Measurements from ENCODE around the gene KLF3.
"Not testable (repeated sequence)": the region's sequence is repeated elsewhere in the genome, so short reads cannot be mapped to it uniquely, and the experiment has no call there.

KLF3 gene

DNA sequence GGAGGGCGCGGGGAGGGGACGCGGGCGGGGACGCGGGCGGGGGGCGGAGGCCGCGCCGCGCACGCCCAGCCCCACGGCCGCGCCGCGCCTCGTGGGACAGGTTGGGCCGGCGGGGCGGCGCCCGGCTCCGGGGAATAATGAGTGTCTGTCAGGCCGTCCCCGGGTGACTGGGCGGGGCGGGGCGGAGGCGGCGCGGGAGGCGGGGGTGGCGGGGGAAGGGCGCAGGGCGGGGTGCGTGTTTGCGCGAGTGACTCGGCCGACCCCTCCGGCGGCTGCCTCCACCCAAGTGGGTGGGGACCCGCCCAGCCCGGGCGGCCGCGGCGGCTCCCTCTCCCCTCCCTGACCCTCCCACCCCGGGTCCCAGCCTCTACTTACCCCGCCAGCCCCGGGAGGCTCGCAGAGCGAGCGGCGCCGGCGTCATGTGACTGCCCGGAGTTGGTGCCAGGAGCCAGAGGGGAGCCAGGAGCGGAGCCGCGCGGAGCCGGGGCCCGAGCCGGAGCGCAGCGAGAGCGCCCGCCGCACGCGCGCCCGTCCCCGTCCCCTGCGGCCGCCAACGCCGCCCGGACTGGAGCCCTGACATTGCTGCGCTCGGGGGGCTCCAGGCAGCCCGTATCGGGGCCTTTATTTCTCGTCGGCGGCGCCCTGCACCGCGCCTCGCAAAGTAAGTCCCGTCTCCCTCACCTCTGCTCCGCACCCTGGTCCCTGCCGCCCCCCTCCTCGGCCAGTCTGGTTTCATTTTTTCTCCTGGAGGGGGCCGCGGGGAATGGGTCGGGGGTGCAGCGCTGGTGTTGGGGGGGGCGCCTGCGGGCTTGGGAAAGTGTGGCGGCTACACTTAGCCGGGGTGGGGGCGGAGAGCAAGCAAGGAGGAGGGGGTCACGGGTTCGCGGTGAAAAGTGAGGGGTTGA, at the start of gene KLF3:
Gene KLF3 (plus strand): TSS at position 399 of the 905 bp plus-strand sequence. CDS start 16,427 bp downstream, outside the sequence.
- H3K4me3 ChIP-seq (ENCODE audit: low read depth, low read length), result peak within 1 kb of the TSS; percentile 69

DNA sequence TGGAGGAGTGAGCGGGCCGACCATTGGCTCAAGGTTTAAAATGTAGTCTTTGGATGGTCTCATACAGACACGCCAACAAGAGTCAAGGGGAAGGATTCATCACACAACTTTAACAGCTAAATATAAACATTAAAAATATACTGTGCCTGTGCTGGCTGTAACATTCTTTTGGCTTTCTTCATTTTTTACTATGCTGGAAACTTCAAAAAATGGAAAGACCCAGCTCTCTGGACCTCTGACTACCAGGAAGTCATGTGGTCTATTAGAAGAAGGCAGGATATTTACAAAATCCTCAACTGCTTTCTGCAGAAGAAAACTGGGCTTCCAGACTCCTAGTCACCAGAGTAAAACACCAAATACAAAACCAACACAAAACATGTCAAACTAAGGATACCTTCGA, 49.8 kb upstream of the KLF3 start:
- H3K4me3 ChIP-seq (ENCODE audit: low read depth, low read length), result no peak overlapping the region

DNA sequence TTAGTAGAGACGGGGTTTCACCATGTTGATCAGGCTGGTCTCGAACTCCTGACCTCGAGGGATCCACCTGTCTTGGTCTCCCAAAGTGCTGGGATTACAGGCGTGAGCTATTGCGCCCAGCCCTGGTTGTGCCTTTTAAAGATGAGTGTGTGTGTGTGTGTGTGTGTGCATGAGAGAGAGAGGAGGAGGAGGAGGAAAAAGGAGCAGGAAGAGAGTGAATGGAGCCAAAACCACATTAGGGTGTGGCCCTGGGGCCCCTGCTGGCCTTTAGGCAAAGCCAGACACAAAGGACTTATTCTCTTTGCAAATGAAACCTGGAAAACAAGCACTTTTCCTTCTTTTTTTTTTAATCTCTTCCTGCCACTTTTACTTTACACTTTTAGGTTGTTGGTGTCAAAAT, 48.2 kb upstream of the KLF3 start:
- H3K4me3 ChIP-seq (ENCODE audit: low read depth, low read length), result no peak overlapping the region

DNA sequence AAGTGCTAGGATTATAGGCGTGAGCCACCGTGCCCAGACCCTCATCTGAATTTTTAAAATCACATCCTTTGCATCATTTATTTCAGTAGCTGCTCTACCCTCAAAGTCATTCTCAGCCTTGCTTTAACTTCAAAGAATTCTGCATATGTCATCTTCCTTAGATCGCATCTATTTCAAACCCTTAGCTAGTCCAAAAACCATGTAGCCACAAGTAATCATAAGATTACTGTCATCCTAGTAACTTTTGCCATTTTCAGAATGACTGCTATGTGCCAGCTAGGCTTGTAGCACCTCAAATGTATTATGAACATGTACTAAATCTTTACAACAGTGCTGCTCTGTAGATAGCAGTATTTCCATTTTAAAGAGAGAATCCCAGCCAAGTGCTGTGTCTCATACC, 45.5 kb upstream of the KLF3 start:
- no peak overlapping the region for H3K4me3 ChIP-seq (ENCODE audit: low read depth, low read length)

DNA sequence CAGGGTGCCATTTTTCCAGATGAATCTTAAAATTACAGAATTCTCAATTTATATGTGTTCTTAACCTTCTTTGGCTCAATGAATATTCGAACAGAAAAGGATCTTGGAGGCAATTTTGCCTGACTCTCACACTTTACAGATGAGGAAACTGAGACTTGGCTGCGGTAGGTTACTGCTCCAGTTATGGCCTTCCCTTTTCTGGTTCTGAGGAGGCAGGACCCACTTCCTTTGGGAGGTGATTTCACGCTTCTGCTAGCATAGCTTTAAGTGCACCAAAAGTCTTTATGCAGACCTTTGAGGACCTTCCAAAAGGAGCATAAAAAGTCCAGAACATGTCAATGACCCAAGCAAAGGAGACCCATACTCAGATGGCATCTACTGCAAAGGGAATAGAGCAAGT, 44.7 kb upstream of the KLF3 start:
- no peak overlapping the region for H3K4me3 ChIP-seq (ENCODE audit: low read depth, low read length)

DNA sequence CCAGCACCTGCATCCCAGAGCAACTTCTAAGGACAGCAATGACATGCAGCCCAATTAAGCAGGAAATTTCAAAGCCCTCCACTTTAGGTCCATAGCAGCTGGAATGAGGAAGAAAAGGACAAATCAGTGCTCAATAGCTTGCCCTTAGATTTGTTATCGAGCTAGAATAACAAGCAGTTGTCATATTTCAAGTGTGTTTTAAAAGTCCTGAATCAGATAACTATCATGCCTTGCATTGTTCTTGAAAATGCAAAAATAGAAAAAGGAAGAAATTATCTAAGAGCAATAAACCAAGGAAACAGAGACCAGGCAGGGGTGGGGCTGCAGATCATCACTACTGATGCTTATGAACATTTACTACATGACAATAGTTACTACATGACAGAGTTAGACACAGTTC, 43.9 kb upstream of the KLF3 start:
- H3K4me3 ChIP-seq (ENCODE audit: low read depth, low read length), result no peak overlapping the region

DNA sequence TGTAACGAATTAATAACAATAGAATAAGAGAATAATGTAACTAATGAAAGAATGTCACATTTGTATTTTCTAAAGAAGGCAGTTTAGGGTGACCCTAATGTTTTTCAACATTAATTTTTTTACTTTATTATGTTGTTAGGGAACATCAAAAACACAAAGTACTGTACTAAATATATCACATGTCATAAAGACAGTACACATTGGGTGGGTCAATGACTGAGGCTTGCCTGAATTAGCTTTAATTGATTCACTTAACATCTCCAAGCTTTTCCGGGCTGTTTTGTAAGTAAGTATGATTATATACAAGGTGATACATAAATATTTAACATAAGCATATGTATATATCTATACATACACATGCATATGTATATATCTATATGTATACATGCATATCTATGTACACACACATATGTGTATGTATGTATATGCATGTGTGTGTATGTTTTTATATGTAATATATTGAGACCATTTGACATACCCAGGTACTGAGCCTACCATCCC, 43.4 kb upstream of the KLF3 start:
- H3K4me3 ChIP-seq (ENCODE audit: low read depth, low read length), result no peak overlapping the region

DNA sequence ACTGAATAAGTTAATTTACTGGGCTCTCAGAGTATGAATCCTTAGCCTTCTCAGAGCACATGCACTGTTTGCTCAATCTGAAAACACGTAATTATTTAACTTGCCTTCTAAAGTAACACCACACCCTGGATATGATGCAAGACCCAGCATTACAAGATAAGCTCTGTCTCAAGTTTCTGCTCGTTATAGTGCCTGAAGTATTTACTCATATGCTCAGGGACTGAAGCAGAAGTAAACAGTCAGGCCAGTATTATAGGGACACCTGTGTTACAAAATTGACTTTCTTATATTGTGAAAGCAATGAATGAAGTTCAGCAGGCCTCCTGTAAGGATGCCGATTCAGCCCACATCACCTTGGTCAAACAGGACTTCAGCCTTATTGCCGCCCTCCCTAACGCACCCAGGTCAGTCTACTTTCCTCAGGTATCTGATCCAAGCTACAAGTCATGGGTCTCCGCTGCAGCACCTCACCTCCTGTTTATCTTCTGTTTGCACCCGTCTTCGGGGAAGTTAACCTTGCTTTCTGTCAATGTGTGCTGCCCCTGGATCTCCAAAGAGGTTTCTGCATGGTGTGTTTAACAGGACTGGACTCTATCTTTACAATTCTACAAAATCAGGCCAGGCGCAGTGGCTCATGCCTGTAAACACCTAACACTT, 42.8 kb upstream of the KLF3 start:
- no peak overlapping the region for H3K4me3 ChIP-seq (ENCODE audit: low read depth, low read length)

DNA sequence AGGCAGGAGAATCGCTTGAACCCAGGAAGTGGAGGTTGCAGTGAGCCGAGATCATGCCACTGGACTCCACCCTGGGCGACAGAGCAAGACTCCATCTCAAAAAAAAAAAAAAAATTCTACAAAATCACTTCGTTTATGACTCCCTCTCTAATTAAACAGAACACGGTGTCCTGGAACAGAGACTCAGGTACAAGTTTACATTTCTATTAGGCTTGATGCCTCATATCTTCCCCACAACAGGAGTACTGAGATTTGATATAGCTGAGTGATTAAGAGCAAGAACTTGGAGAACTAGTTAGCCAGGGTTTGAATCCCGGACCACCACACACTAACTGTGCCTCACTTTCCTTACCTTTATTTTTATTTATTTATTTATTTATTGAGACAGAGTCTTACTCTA, 42.2 kb upstream of the KLF3 start:
- no peak overlapping the region for H3K4me3 ChIP-seq (ENCODE audit: low read depth, low read length)

DNA sequence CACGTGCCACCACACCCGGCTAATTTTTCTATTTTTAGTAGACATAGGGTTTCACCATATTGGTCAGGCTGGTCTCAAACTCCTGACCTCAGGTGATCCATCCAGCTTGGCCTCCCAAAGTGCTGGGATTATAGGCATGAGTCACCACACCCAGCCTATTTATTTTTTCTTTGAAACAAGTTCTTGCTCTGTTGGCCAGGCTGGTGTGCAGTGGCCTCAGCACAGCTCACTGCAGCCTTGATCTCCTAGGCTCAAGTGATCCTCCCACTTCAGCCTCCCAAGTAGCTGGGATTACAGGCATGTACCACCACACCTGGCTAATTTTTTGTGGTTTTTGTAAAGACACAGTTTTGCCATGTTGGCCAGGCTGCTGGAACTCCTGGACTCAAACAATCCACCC, 41.7 kb upstream of the KLF3 start:
- not testable (repeated sequence) for H3K4me3 ChIP-seq (ENCODE audit: low read depth, low read length)

DNA sequence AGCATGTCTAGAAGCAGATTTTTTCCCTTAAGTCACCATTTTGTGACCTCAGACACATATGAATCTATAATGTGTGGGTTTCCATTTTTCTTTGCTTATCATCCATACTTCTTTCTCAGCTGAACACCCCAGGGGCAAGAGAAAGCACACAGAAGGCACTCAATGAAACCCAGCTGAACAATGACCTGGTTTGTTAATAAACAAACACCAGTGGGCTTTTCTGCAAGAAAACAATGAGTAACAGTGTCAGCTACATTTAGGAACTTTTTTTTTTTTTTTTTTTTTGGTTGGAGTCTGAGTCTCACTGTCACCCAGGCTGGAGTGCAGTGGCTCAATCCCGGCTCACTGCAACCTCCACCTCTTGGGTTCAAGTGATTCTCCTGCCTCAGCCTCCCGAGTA, 40.7 kb upstream of the KLF3 start:
- no peak overlapping the region for H3K4me3 ChIP-seq (ENCODE audit: low read depth, low read length)

DNA sequence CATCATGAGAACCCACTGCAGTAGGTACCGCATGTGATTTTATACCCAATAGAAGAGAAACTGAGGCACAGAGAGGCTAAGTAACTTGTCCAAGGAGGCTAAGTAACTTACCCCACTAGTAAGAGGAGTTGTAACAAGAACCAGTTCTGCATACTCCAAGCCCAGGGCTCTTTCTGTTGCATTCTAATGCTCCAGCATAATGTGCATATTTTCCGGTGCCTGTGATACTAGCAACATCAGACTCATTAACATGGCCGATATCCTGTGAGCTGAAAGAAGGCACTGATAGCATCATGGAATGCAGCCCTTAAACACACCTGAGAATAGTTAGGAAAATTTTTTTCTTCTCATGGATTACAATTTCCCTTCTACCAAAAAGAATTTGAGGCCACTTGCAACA, 39.7 kb upstream of the KLF3 start:
- no peak overlapping the region for H3K4me3 ChIP-seq (ENCODE audit: low read depth, low read length)

DNA sequence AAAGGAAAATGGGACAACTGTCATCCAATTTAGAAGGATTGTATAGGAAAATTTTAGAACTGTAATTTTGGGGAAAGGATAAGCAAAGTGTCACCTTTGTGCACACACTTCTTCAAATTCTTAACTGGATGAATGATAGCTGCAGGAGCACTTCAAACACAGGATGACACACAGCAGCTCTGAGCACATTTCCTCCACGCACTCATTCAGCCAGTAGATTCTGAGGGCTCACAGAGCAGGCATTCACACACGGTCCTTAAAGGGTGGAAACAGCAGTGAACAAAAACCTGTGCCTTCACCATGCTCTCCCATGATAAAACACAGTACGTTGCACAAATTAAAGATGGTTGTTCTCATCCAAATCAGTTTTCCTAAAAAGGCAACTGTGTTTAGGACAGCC, 38.5 kb upstream of the KLF3 start:
- H3K4me3 ChIP-seq (ENCODE audit: low read depth, low read length), result no peak overlapping the region

DNA sequence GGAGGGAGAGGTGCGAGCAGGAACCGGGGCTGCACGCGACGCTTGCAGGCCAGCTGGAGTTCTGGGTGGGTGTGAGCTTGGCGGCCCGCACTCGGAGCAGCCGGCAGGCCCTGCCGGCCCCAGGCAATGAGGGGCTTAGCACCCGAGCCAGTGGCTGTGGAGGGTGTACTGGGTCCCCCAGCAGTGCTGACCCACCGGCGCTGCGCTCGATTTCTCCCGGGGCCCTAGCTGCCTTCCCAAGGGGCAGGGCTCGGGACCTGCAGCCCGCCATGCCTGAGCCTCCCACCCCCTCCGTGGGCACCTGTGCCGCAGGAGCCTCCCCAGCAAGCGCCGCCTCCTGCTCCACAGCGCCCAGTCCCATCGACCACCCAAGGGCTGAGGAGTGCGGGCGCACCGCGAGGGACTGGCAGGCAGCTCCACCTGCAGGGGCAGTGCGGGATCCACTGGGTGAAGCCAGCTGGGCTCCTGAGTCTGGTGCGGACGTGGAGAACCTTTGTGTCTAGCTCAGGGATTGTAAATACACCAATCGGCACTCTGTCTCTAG, 37.0 kb upstream of the KLF3 start:
- not testable (repeated sequence) for H3K4me3 ChIP-seq (ENCODE audit: low read depth, low read length)

DNA sequence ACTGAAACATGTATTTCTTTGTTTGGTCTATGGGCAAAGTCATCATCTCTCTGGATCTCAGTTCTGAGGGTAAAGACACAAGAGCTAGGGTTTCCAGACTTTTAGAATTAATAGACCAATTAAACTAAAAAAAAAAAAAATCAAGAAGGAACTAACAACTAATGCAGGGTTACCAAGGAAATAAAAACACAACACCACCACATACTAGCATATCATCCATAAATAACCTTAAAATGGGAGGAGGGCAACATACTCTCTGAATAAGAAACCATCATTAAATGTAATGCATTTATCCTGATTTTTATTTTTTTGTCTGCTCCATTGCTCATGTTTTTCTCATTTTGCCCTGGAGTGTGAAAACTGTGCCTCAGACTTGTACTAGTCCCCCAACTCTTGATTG, 33.5 kb upstream of the KLF3 start:
- no peak overlapping the region for H3K4me3 ChIP-seq (ENCODE audit: low read depth, low read length)

DNA sequence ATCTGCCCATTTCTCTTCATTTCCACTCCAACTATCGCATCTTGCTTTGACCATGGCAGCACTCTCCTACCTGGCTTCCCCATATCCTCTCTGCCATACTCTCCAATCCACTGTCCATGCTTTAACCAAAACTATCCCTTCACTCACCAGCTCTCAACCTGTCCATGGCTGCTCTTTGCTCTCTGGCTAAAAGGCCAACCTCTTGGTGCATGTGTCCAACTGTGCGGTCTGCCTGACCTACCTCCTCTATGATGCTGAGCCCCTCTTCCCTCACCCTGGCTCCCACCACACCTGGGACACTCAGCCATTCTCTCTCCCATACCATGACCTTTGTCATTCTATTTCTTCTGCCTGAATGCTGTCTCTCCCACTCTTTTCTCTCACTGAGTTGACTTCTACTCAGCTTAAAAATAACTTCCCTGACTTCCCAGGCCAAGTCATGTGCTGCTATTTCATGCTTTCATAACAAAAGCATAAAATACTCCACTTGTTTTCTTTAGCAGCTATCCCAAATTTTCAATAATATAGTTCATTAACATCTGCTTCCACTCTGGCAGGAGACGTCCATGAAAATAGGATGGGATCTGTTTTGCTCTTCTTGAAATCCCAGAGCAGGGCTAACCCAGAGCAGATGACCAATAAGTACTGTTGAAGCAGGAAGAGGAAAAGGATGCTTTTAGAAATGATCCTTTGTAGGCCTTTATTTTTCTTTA, 29.8 kb upstream of the KLF3 start:
- H3K4me3 ChIP-seq (ENCODE audit: low read depth, low read length), result no peak overlapping the region

DNA sequence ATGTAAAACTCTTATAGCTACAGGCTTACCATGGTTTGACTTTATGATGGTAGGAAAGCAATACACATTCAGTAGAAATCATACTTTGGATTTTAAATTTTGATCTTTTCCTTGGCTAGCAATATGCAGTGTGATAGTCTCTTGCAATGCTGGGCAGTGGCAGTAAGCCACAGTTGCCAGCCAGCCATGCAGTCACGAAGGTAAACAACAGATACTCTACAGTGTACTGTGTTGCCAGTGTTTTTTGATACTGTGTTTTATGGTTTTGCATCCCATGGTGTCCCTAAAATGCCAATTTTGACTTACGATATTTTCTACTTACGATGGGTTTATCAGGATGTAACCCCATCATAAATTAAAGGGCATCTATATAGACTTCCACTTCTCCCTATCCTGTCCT, 24.8 kb upstream of the KLF3 start:
- H3K4me3 ChIP-seq (ENCODE audit: low read depth, low read length), result no peak overlapping the region

DNA sequence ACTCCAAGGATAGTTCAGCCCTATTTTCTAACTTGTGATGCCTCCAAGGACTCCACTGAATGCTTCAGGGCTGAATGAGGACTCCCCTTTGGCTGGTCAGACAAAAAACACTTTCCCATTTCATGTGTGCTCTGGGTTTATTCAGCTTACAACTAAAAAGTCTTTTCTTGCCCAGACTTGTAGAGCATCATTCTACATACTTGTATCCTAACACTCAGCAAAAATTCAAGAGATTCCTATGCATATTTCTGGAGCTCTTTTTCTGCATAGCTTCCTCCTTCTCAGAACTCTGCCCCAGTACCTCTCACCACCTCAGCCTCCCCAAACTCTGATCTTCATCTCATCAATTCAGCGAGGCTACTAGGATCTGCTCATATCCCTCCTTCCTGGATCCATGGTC, 22.2 kb upstream of the KLF3 start:
- no peak overlapping the region for H3K4me3 ChIP-seq (ENCODE audit: low read depth, low read length)

DNA sequence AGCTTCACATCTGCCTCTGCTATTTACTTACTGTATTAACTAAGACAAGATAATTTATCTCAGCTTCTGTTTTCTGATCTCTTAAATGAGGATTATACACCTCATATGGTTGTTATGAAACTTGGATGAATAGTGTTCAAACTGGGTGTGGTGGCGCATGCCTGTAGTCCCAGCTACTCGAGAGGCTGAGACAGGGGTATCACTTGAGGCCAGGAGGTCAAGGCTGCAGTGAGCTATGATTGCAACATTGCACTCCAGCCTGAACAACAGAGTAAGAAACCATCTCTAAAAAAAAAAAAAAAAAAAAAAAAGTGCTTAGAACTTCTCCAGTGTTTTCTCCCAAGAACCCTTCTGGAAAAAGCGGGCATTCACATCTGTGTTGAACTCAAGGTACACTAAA, 19.8 kb upstream of the KLF3 start:
- H3K4me3 ChIP-seq (ENCODE audit: low read depth, low read length), result no peak overlapping the region

DNA sequence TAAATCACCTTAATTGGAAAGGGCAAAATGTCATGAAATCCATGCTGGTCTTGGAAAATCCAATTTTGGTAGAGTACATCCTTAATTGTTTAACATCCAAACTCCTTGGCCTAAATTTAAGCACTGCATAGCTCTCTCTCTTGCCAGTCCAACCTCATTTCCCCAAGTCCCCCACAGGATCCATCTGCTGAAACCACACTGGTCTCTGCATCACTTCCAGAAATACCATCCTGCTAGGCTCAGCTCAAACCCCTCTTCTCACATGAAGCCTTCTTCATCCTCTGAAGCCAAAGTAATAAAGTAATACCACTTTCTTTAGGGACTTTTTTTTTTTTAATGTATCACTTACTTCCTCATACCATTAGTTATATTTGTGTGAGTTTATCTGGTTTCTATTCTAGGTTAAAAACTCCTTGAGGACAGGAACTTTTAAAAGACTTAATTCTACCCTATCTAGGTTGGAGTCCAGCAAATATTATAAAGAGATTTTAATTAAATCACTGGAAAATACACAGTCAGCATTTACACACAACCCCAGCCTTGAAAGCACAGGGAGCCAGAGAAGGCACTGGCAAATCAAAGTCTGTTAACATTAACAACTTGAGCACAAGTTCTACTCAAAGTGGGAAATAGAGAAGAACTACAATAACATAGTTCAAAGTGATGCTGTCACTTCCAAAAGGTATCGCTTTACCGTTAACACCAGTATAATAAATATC, 16.7 kb upstream of the KLF3 start:
- H3K4me3 ChIP-seq (ENCODE audit: low read depth, low read length), result no peak overlapping the region

DNA sequence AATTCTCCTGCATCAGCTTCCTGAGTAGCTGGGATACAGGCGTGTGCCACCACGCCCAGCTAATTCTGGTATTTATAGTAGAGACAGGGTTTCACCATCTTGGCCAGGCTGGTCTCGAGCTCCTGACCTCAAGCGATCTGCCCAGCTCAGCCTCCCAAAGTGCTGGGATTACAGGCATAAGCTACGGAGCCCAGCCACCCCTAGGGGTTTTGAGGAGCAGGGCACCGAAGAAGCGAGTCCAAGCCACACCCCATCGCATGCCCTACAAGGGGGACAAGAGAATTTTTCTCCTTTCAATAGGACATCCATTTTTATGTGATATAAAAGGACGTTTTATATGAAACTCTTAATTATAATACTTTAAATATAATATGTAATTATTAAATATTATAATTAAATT, 13.9 kb upstream of the KLF3 start:
- no peak overlapping the region for H3K4me3 ChIP-seq (ENCODE audit: low read depth, low read length)

All from iPS-11a (cell line).